Glutamatergic neuron (in vitro differentiated cells): ENCODE measurements around the gene GPR149. TPM values are rescaled to one million over a fixed set of nuclear protein-coding genes. Genes with fewer than 3 reads are reported as not detected.

Source experiments
- DNase-seq: peaks from one replicate; pipeline ENCODE4 v3.0.0; 2022
- H3K27ac Mint-ChIP-seq: one replicate; pipeline ENCODE4 v1.8.0; 2020; ENCODE audit warnings: mild to moderate bottlenecking, mixed read lengths, inconsistent platforms; ENCODE audit not compliant: unreplicated experiment
- H3K27me3 Mint-ChIP-seq: one replicate; pipeline ENCODE4 v1.8.0; 2020; ENCODE audit warnings: mild to moderate bottlenecking, moderate library complexity, mixed read lengths, inconsistent platforms; ENCODE audit not compliant: unreplicated experiment
- H3K36me3 Mint-ChIP-seq: one replicate; pipeline ENCODE4 v1.8.0; 2020; ENCODE audit warnings: mild to moderate bottlenecking, mixed read lengths, inconsistent platforms; ENCODE audit not compliant: unreplicated experiment
- H3K4me1 Mint-ChIP-seq: one replicate; pipeline ENCODE4 v1.8.0; 2020; ENCODE audit warnings: mild to moderate bottlenecking, low read depth, mixed read lengths, inconsistent platforms; ENCODE audit not compliant: unreplicated experiment
- H3K4me3 Mint-ChIP-seq: one replicate; pipeline ENCODE4 v1.8.0; 2020; ENCODE audit warnings: mild to moderate bottlenecking, mixed read lengths, inconsistent platforms; ENCODE audit not compliant: unreplicated experiment
- H3K9me3 Mint-ChIP-seq: one replicate; pipeline ENCODE4 v1.8.0; 2020; ENCODE audit warnings: mild to moderate bottlenecking, moderate library complexity, mixed read lengths, inconsistent platforms; ENCODE audit not compliant: unreplicated experiment
- total RNA-seq: library from RNA; stranded (reverse); fragmentation: NEBNext Ultra II Directional; extraction: Animal tissue kit (Norgen Biotek cat#: 25700); gene quantifications from one replicate; pipeline ENCODE4 v1.2.1, GENCODE V29; 2021; ENCODE audit not compliant: unreplicated experiment
- TF ChIP-seq, protein P1 (sequence below): fragments of 200-600 bp; sonication (generic); IDR thresholded peaks from one replicate; pipeline ENCODE4 v1.5.0; 2021; ENCODE audit not compliant: partially characterized antibody, unreplicated experiment

The GPR149 gene
- total RNA-seq, 1 donor from 2014 or later: 0.25 TPM

DNA sequence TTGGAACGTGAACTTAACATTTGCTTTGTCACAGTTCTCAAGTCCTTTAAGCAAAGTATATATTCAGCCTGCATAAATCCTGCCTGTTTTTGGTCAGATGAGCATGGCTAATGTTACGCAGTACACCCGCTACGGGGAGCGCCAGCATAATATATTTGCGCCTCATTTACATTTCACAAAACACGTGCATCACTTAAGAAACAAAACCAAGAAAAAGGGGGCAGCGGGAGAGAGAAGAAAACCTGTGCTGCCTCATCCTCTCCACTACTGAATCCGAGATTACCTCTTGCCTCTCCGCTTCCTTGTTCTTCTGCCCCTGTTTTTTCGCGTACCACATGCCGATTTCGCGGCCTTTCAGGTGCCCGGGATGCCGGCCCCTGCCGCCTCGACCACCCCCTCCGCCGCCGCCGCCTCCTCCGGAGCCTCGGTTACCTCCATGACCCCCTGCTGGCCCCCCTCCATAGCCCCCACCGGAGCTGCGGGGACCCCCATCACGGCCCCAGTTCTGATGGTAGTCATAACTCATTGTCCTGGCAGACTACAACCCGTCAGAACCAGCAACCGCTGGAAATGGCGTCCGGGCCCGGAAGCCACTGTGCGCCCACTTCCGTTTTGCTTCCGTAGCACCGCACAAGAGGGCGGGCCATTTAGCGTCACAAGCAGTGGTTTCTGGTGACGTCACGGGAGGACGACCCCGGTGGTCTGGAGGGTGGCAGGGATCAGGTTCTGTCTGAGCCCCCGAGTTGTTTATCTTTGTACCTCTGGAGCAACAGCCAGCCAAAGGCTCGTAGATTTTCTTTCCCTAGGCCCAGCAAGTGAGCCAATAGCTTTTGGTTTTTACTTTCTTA, 105.9 kb downstream of the GPR149 start, which contains the start of gene DHX36:
Gene DHX36, minus strand, starts transcription at position 597 of the 848 bp plus-strand sequence. Its CDS starts 71 bp downstream, at position 526.
- Mint-ChIP-seq H3K27ac (peak within 1 kb of the TSS; percentile 94), H3K36me3 (no peaks in the 10 kb centered on the region), H3K27me3 (peaks cover 1% of the 10 kb centered on the region), H3K4me1 (peaks cover 6% of the 10 kb centered on the region), H3K9me3 (peaks cover 1% of the 10 kb centered on the region), H3K4me3 (peak within 1 kb of the TSS; percentile 94)
- DNase-seq: peak; percentile 92
- TF ChIP-seq, protein P1, sequence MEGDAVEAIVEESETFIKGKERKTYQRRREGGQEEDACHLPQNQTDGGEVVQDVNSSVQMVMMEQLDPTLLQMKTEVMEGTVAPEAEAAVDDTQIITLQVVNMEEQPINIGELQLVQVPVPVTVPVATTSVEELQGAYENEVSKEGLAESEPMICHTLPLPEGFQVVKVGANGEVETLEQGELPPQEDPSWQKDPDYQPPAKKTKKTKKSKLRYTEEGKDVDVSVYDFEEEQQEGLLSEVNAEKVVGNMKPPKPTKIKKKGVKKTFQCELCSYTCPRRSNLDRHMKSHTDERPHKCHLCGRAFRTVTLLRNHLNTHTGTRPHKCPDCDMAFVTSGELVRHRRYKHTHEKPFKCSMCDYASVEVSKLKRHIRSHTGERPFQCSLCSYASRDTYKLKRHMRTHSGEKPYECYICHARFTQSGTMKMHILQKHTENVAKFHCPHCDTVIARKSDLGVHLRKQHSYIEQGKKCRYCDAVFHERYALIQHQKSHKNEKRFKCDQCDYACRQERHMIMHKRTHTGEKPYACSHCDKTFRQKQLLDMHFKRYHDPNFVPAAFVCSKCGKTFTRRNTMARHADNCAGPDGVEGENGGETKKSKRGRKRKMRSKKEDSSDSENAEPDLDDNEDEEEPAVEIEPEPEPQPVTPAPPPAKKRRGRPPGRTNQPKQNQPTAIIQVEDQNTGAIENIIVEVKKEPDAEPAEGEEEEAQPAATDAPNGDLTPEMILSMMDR: no peak

DNA sequence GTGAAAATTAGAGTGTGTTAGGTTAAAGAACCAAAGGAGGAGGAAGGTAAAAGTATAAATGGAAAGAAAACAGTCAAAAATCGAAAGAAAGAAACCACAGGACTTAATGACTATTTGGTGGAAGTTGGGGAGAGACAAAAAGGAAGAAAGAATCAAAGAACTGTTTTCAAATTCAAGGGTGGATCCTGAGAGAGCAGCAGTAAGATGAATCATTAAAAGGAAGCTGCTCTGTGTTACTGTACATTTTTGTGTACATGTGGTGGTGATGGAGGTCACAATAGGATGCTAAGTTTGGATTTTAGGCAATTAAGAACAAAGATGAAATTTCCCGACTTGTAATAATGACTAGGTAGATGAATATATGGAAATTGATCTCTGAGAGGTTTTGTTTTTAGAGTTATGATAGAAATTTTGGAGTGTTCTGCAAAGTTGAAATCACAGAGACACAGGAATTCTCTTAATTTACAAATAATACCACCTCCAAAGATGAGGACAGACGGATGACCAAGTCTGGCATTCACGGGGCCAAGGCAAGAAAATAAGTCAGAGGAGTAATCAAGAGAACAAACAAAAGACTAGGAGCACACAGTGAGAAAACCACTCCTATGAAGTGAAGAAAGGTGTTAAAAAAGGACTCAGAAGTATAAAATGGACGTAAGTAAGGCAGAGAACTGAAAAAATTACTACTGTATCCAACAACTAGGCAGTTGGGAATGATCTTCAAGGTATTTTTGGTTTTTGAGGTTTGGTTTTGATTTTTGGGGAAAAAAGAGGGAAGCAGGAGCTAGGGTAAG, 112.8 kb downstream of the GPR149 start:
- Mint-ChIP-seq H3K9me3 (no peaks in the 10 kb centered on the region), H3K36me3 (no peaks in the 10 kb centered on the region), H3K27me3 (no peaks in the 10 kb centered on the region), H3K4me1 (peaks cover 17% of the 10 kb centered on the region), H3K4me3 (peak overlapping the region; percentile 1), H3K27ac (no peak overlapping the region)
- TF ChIP-seq, protein P1: no peak
- DNase-seq: no peak

DNA sequence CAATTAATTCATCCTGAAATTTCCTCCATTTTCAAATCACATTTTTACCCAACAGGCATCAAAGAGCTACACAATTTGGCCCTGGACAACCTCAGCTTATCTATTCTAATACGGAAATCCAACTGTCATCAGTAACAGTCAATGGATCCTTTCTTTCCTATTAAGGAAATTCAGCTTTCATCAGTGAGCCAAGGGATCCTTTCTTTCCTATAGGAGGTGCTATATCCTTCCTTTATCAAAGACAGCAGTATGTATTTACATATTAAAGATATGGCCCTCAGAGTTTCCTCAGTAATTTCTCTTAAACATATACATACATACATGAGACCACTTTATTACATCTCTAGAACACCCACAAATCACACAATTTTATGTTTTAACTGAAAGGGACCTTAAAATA, 115.8 kb downstream of the GPR149 start:
- no peaks in the 10 kb centered on the region for H3K36me3 Mint-ChIP-seq
- H3K4me3 Mint-ChIP-seq: no peak overlapping the region
- peaks cover 14% of the 10 kb centered on the region for H3K4me1 Mint-ChIP-seq
- H3K27me3 Mint-ChIP-seq: no peaks in the 10 kb centered on the region
- no peaks in the 10 kb centered on the region for H3K9me3 Mint-ChIP-seq
- DNase-seq: no peak
- no peak overlapping the region for H3K27ac Mint-ChIP-seq
- TF ChIP-seq, protein P1: no peak

DNA sequence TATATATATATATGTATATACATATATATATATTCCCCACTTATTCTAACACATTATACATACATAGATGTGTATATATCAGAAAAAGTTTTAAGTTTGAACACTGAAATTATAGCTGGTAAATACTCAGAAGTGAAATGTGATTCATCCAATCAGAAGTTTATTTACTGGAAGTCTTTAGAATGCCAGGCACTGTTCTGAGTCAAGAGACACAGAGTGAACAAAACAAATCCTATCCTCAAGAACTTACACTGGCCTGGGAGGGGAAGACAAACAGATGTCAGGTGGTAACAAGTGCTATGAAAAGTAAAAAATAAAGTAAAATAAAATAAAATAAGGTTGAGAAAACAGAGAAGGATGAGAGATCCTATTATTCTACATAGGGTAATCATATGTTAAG, 119.2 kb downstream of the GPR149 start:
- peaks cover 5% of the 10 kb centered on the region for H3K4me1 Mint-ChIP-seq
- no peaks in the 10 kb centered on the region for H3K36me3 Mint-ChIP-seq
- H3K27me3 Mint-ChIP-seq: no peaks in the 10 kb centered on the region
- no peak for DNase-seq
- H3K9me3 Mint-ChIP-seq: no peaks in the 10 kb centered on the region
- H3K4me3 Mint-ChIP-seq: no peak overlapping the region
- no peak overlapping the region for H3K27ac Mint-ChIP-seq
- TF ChIP-seq, protein P1: no peak
